ENCODE measurements around the gene MYOZ3. TPM values are rescaled to one million over a fixed set of nuclear protein-coding genes. Genes with fewer than 3 reads are reported as not detected.

MYOZ3 gene
- 1.6 TPM for polyA plus RNA-seq (2013, experiment 1 of 2)
- 1.8 TPM for polyA plus RNA-seq (2013, experiment 2 of 2)

DNA sequence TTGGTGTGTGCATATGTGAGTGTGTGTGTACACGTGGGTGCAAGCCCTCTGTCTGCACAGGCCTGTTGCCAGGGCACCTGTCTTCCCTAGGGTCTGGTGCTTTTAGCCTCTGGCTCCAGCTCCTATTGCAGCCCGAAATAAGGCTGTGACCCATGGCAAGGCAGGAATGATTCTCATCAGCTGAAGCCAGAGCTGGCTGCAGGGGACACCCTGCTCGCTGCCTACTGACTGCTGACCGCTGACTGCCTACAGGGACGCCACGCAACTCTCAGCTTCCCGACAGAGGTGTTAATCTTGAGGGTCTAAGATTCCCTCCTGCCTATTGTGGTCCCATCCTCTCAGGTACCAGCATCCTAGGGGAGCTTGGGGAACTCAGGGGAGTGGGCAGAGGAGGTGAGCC lies at the start of gene MYOZ3:
Gene MYOZ3 (plus strand): TSS at position 166 of the 400 bp plus-strand sequence. CDS start 1,691 bp downstream, outside the sequence.
- no peak for DNase-seq
- Histone ChIP-seq H3K27ac (ENCODE audit: low read length, poor library complexity, severe bottlenecking) (no peak within 1 kb of the TSS), H3K18ac (ENCODE audit: low read depth in 1 of 2, low read length in 2 of 2) (no peak within 1 kb of the TSS), H3K23ac (ENCODE audit: low read length in 2 of 2) (no peak within 1 kb of the TSS), H3K14ac (ENCODE audit: low read length in 2 of 2) (no peak within 1 kb of the TSS), H3K9me3 (ENCODE audit: control insufficient read depth, low read length) (no peaks in the 10 kb centered on the region), H2AK5ac (ENCODE audit: low read length, severe bottlenecking) (no peak within 1 kb of the TSS), H3K9ac (ENCODE audit: low read length) (no peak within 1 kb of the TSS), H2BK120ac (ENCODE audit: low read depth, low read length) (no peak within 1 kb of the TSS), H2AFZ (ENCODE audit: low read depth, low read length) (no peak within 1 kb of the TSS), H3K79me1 (replicated peaks; ENCODE audit: low read length, poor library complexity, severe bottlenecking) (no peaks in the 10 kb centered on the region), H4K8ac (ENCODE audit: low read length) (no peak within 1 kb of the TSS), H3K27me3 (ENCODE audit: control insufficient read depth in 1 of 2, insufficient read depth in 1 of 2, low read length in 2 of 2) (peaks cover 16 to 24% of the 10 kb centered on the region in 2 experiments), H3K4ac (ENCODE audit: low read depth in 1 of 2, low read length in 2 of 2) (no peak within 1 kb of the TSS), H3K36me3 (ENCODE audit: control insufficient read depth in 1 of 2, insufficient read depth in 2 of 2, low read depth in 1 of 2, low read length in 2 of 2) (no peaks in the 10 kb centered on the region), H2BK5ac (ENCODE audit: low read depth, low read length, poor library complexity, severe bottlenecking) (no peak within 1 kb of the TSS), H3K4me1 (ENCODE audit: control insufficient read depth, insufficient read depth, low read depth, low read length) (peaks cover 14% of the 10 kb centered on the region), H2BK15ac (ENCODE audit: low read depth, poor library complexity, severe bottlenecking) (no peak within 1 kb of the TSS), H3K4me2 (ENCODE audit: low read length, poor library complexity, severe bottlenecking) (no peak within 1 kb of the TSS), H2BK12ac (ENCODE audit: low read length in 2 of 2) (no peak within 1 kb of the TSS), H4K91ac (ENCODE audit: low read length) (no peak within 1 kb of the TSS), H3K4me3 (ENCODE audit: insufficient read depth in 1 of 2, low read depth in 1 of 2, low read length in 2 of 2) (no peak within 1 kb of the TSS)
- 82% methylated on average over 4 of the region's 7 CpGs for WGBS

DNA sequence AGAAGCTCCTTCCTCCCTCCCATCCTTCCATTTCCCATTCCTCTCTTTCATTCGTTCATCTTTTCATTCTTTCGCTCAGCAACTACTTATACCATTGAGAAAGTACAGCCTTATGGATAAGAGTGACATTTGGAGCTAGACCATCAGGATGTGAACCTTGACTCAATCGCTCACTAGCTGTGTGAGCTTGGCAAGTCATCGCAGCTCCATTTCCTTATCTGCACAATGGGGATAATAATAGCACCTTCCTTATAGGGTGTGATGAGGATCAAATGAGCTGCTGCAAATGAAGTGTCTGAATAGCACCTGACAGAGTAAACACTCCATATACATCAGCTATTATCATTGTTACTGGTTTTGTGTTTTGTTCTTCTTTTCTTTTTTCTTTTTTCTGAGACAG lies 48.6 kb upstream of the MYOZ3 start:
- H3K23ac ChIP-seq (ENCODE audit: low read length in 2 of 2): no peak overlapping the region
- no peak overlapping the region for H4K8ac ChIP-seq (ENCODE audit: low read length)
- H3K9me3 ChIP-seq (ENCODE audit: control insufficient read depth, low read length): no peaks in the 10 kb centered on the region
- H2BK120ac ChIP-seq (ENCODE audit: low read depth, low read length): no peak overlapping the region
- no peak overlapping the region for H3K14ac ChIP-seq (ENCODE audit: low read length in 2 of 2)
- H3K4me1 ChIP-seq (ENCODE audit: control insufficient read depth, insufficient read depth, low read depth, low read length): peaks cover 14% of the 10 kb centered on the region
- WGBS: 89% methylated on average over 3 of the region's 4 CpGs
- no peak for DNase-seq
- no peak overlapping the region for H3K27ac ChIP-seq (ENCODE audit: low read length, poor library complexity, severe bottlenecking)
- no peak overlapping the region for H3K4me2 ChIP-seq (ENCODE audit: low read length, poor library complexity, severe bottlenecking)
- peaks cover 28 to 54% of the 10 kb centered on the region in 2 experiments for H3K27me3 ChIP-seq (ENCODE audit: control insufficient read depth in 1 of 2, insufficient read depth in 1 of 2, low read length in 2 of 2)
- H4K91ac ChIP-seq (ENCODE audit: low read length): no peak overlapping the region
- H3K4ac ChIP-seq (ENCODE audit: low read depth in 1 of 2, low read length in 2 of 2): no peak overlapping the region
- H3K18ac ChIP-seq (ENCODE audit: low read depth in 1 of 2, low read length in 2 of 2): no peak overlapping the region
- H3K79me1 ChIP-seq (replicated peaks; ENCODE audit: low read length, poor library complexity, severe bottlenecking): no peaks in the 10 kb centered on the region
- H3K36me3 ChIP-seq (ENCODE audit: control insufficient read depth in 1 of 2, insufficient read depth in 2 of 2, low read depth in 1 of 2, low read length in 2 of 2): no peaks in the 10 kb centered on the region
- H3K4me3 ChIP-seq (ENCODE audit: insufficient read depth in 1 of 2, low read depth in 1 of 2, low read length in 2 of 2): no peak overlapping the region
- H2AK5ac ChIP-seq (ENCODE audit: low read length, severe bottlenecking): no peak overlapping the region
- H2BK5ac ChIP-seq (ENCODE audit: low read depth, low read length, poor library complexity, severe bottlenecking): no peak overlapping the region
- H2BK12ac ChIP-seq (ENCODE audit: low read length in 2 of 2): no peak overlapping the region
- H3K9ac ChIP-seq (ENCODE audit: low read length): no peak overlapping the region
- H2AFZ ChIP-seq (ENCODE audit: low read depth, low read length): no peak overlapping the region
- no peak overlapping the region for H2BK15ac ChIP-seq (ENCODE audit: low read depth, poor library complexity, severe bottlenecking)

DNA sequence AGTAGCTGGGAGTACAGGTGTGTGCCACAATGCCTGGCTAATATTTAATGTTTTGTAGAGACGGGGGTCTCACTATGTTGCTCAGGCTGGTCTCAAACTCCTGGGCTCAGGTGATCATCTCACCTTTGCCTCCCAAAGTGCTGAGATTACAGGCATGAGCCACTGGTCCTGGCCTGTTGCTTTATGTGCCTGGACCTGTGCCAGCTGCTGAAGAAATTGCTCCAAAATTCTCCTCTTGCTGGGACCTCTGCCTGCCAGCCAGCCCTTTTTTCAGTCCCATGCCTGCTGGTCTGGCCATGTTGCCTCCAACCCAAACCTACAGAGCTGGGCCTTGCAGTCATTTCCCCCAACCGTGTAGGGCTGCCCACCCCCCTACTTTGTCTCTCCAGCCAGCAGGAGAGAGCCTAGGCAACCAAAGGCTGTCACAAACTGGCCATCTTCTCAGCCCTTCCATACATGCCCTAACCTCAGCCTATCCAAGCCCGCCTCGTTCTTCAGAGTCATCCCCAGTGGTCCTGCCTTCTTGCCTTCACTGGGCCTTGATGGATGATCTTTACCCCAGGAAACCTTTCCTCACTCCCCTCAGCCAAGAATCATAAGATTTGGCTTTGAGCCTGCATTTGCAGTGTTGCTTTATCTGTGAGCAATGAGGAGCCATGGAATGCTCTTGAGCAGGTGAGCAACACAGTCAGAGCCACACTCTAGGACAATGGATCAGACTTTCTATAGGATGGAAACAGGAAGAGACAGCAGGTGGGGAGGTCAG lies 48.0 kb upstream of the MYOZ3 start:
- Histone ChIP-seq H3K18ac (ENCODE audit: low read depth in 1 of 2, low read length in 2 of 2) (no peak overlapping the region), H4K8ac (ENCODE audit: low read length) (no peak overlapping the region), H2AFZ (ENCODE audit: low read depth, low read length) (no peak overlapping the region), H3K4me1 (ENCODE audit: control insufficient read depth, insufficient read depth, low read depth, low read length) (peaks cover 14% of the 10 kb centered on the region), H3K79me1 (replicated peaks; ENCODE audit: low read length, poor library complexity, severe bottlenecking) (no peaks in the 10 kb centered on the region), H3K27ac (ENCODE audit: low read length, poor library complexity, severe bottlenecking) (no peak overlapping the region), H3K23ac (ENCODE audit: low read length in 2 of 2) (no peak overlapping the region), H3K9ac (ENCODE audit: low read length) (no peak overlapping the region), H2BK120ac (ENCODE audit: low read depth, low read length) (no peak overlapping the region), H3K9me3 (ENCODE audit: control insufficient read depth, low read length) (no peaks in the 10 kb centered on the region), H3K4me2 (ENCODE audit: low read length, poor library complexity, severe bottlenecking) (no peak overlapping the region), H3K4me3 (ENCODE audit: insufficient read depth in 1 of 2, low read depth in 1 of 2, low read length in 2 of 2) (no peak overlapping the region), H4K91ac (ENCODE audit: low read length) (no peak overlapping the region), H2BK12ac (ENCODE audit: low read length in 2 of 2) (no peak overlapping the region), H3K27me3 (ENCODE audit: control insufficient read depth in 1 of 2, insufficient read depth in 1 of 2, low read length in 2 of 2) (peaks cover 28 to 54% of the 10 kb centered on the region in 2 experiments), H3K36me3 (ENCODE audit: control insufficient read depth in 1 of 2, insufficient read depth in 2 of 2, low read depth in 1 of 2, low read length in 2 of 2) (no peaks in the 10 kb centered on the region), H2BK15ac (ENCODE audit: low read depth, poor library complexity, severe bottlenecking) (no peak overlapping the region), H3K4ac (ENCODE audit: low read depth in 1 of 2, low read length in 2 of 2) (no peak overlapping the region), H2BK5ac (ENCODE audit: low read depth, low read length, poor library complexity, severe bottlenecking) (no peak overlapping the region), H3K14ac (ENCODE audit: low read length in 2 of 2) (no peak overlapping the region), H2AK5ac (ENCODE audit: low read length, severe bottlenecking) (no peak overlapping the region)
- WGBS: 87% methylated on average over 4 of the region's 4 CpGs
- DNase-seq: no peak

- no peak overlapping the region for H3K4me2 ChIP-seq (ENCODE audit: low read length, poor library complexity, severe bottlenecking)
- H2AFZ ChIP-seq (ENCODE audit: low read depth, low read length): no peak overlapping the region
- no peak overlapping the region for H3K14ac ChIP-seq (ENCODE audit: low read length in 2 of 2)
- H4K91ac ChIP-seq (ENCODE audit: low read length): no peak overlapping the region
- H2BK5ac ChIP-seq (ENCODE audit: low read depth, low read length, poor library complexity, severe bottlenecking): no peak overlapping the region
- H3K9ac ChIP-seq (ENCODE audit: low read length): no peak overlapping the region
- WGBS: 80% methylated on average over 7 of the region's 9 CpGs
- no peak overlapping the region for H2BK15ac ChIP-seq (ENCODE audit: low read depth, poor library complexity, severe bottlenecking)
- no peak overlapping the region for H4K8ac ChIP-seq (ENCODE audit: low read length)
- H3K27ac ChIP-seq (ENCODE audit: low read length, poor library complexity, severe bottlenecking): no peak overlapping the region
- H3K23ac ChIP-seq (ENCODE audit: low read length in 2 of 2): no peak overlapping the region
- H3K4me1 ChIP-seq (ENCODE audit: control insufficient read depth, insufficient read depth, low read depth, low read length): peaks cover 19% of the 10 kb centered on the region
- no peak for DNase-seq
- no peak overlapping the region for H2BK120ac ChIP-seq (ENCODE audit: low read depth, low read length)
- no peak overlapping the region for H3K4ac ChIP-seq (ENCODE audit: low read depth in 1 of 2, low read length in 2 of 2)
- no peak overlapping the region for H3K4me3 ChIP-seq (ENCODE audit: insufficient read depth in 1 of 2, low read depth in 1 of 2, low read length in 2 of 2)
- peaks cover 28 to 54% of the 10 kb centered on the region in 2 experiments for H3K27me3 ChIP-seq (ENCODE audit: control insufficient read depth in 1 of 2, insufficient read depth in 1 of 2, low read length in 2 of 2)
- H3K36me3 ChIP-seq (ENCODE audit: control insufficient read depth in 1 of 2, insufficient read depth in 2 of 2, low read depth in 1 of 2, low read length in 2 of 2): no peaks in the 10 kb centered on the region
- no peak overlapping the region for H2BK12ac ChIP-seq (ENCODE audit: low read length in 2 of 2)
- no peak overlapping the region for H2AK5ac ChIP-seq (ENCODE audit: low read length, severe bottlenecking)
- no peaks in the 10 kb centered on the region for H3K79me1 ChIP-seq (replicated peaks; ENCODE audit: low read length, poor library complexity, severe bottlenecking)
- no peak overlapping the region for H3K18ac ChIP-seq (ENCODE audit: low read depth in 1 of 2, low read length in 2 of 2)
- no peaks in the 10 kb centered on the region for H3K9me3 ChIP-seq (ENCODE audit: control insufficient read depth, low read length)
Observed at GRCh38 chr5:150613991-150614660, 46.9 kb upstream of the MYOZ3 start.
